GM12878 (cell line): ENCODE measurements around the gene GSG1L. TPM values are rescaled to one million over a fixed set of nuclear protein-coding genes. Genes with fewer than 3 reads are reported as not detected.

Experiments
- ATAC-seq: fragments of 200-7000 bp; cut with Tn5 transposase; 3 replicates; pipeline ENCODE4 v1.9.1; 2020; ENCODE audit warnings: mild to moderate bottlenecking, moderate library complexity
- BruUV-seq: library from RNA; stranded (reverse); fragments of 400-500 nt; replicated peaks from 2 replicates; lab custom pipeline; 2021; lab: Mats Ljungman, UMichigan
- CTCF ChIA-PET: fragments of 300-600 bp; sonication (Branson Sonifier 250); formaldehyde crosslinking; extraction: SDS; loops from one replicate; lab custom pipeline; 2021; ENCODE audit warnings: inconsistent platforms; lab: Yijun Ruan, JAX
- POLR2A ChIA-PET: fragments of 350-600 bp; formaldehyde crosslinking; extraction: SDS; loops from one replicate; lab custom pipeline; 2021; ENCODE audit warnings: inconsistent platforms; lab: Charles Lee
- RAD21 ChIA-PET: fragments of 300-600 bp; sonication (Branson Sonifier 250); formaldehyde crosslinking; loops from one replicate; lab custom pipeline; 2023; ENCODE audit warnings: antibody characterized with exemption; ENCODE audit not compliant: unreplicated experiment; lab: Charles Lee
- SMC1A ChIA-PET: fragments of 300-600 bp; sonication (Branson Sonifier 250); formaldehyde crosslinking; loops from one replicate; lab custom pipeline; 2023; ENCODE audit not compliant: unreplicated experiment, uncharacterized antibody; lab: Charles Lee
- DNase-seq: peaks from one replicate; pipeline ENCODE4 v3.0.0-alpha.2; 2011; ENCODE audit warnings: low read depth, low spot score
- FAIRE-seq: peaks from 3 replicates; lab custom pipeline; 2011; peaks lifted over from hg19 to GRCh38; lab: Jason Lieb, UNC
- H2AFZ ChIP-seq: 2 replicates; pipeline ENCODE4 v1.6.0; 2011; ENCODE audit warnings: low read depth, low read length, control low read depth; ENCODE audit not compliant: control insufficient read depth
- H3K27ac ChIP-seq: 2 replicates; pipeline ENCODE4 v1.5.1; 2011; ENCODE audit warnings: control low read depth; ENCODE audit not compliant: control insufficient read depth, insufficient read depth
- H3K27me3 ChIP-seq, 2 experiments: replicated peaks in 1 of 2; 2 replicates each; pipeline versions ENCODE4 v1.6.0 to v1.6.1; 2011; ENCODE audit warnings: low read length in 1 of 2; ENCODE audit not compliant: control insufficient read depth in 2 of 2, insufficient read depth in 2 of 2
- H3K36me3 ChIP-seq, 2 experiments: 2 replicates each; pipeline ENCODE4 v1.5.1; 2011; ENCODE audit warnings: low read length in 1 of 2; ENCODE audit not compliant: control insufficient read depth in 2 of 2, insufficient read depth in 2 of 2
- H3K4me1 ChIP-seq: 2 replicates; pipeline ENCODE4 v1.6.1; 2011; ENCODE audit warnings: mild to moderate bottlenecking, low read length, moderate library complexity, mixed read lengths; ENCODE audit not compliant: control insufficient read depth, insufficient read depth
- H3K4me2 ChIP-seq: 2 replicates; pipeline ENCODE4 v1.6.0; 2011; ENCODE audit warnings: control low read depth; ENCODE audit not compliant: control insufficient read depth, insufficient read depth
- H3K4me3 ChIP-seq: fragments of 200-600 bp; sonication (generic); 2 replicates; pipeline ENCODE4 v1.5.1; 2016
- H3K79me2 ChIP-seq: 2 replicates; pipeline ENCODE4 v1.6.0; 2011; ENCODE audit warnings: low read length; ENCODE audit not compliant: control insufficient read depth, insufficient read depth
- H3K9ac ChIP-seq: 2 replicates; pipeline ENCODE4 v1.8.0; 2011; ENCODE audit warnings: low read length, control low read depth, mixed read lengths; ENCODE audit not compliant: control insufficient read depth, insufficient read depth
- H3K9me3 ChIP-seq: replicated peaks from 3 replicates; pipeline ENCODE4 v1.5.1; 2011; ENCODE audit warnings: mild to moderate bottlenecking, low read length; ENCODE audit not compliant: control insufficient read depth, insufficient read depth
- H4K20me1 ChIP-seq: 2 replicates; pipeline ENCODE4 v1.6.0; 2011; ENCODE audit not compliant: control insufficient read depth, insufficient read depth
- ELK1 ChIP-seq: IDR thresholded peaks from 2 replicates; pipeline ENCODE4 v1.6.1; 2012; ENCODE audit warnings: low read depth, low read length, improper control_type of control experiment
- FOS ChIP-seq: IDR thresholded peaks from 3 replicates; pipeline ENCODE4 v1.6.1; 2011; ENCODE audit warnings: borderline replicate concordance; ENCODE audit not compliant: insufficient read length; ENCODE audit errors: extremely low read depth
- FOXM1 ChIP-seq: IDR thresholded peaks from 2 replicates; pipeline ENCODE4 v1.6.1; 2012; ENCODE audit warnings: low read depth, mild to moderate bottlenecking, inconsistent platforms, low read length, moderate library complexity
- IRF3 ChIP-seq: fragments of 450-650 bp; IDR thresholded peaks from 2 replicates; pipeline ENCODE4 v1.6.1; 2014; ENCODE audit warnings: mild to moderate bottlenecking
- JUNB ChIP-seq: IDR thresholded peaks from 2 replicates; pipeline ENCODE4 v1.6.1; 2016; ENCODE audit warnings: antibody characterized with exemption, mild to moderate bottlenecking
- KLF5 ChIP-seq: fragments of 450-650 bp; IDR thresholded peaks from 2 replicates; pipeline ENCODE4 v1.6.1; 2014; ENCODE audit warnings: mild to moderate bottlenecking; ENCODE audit not compliant: partially characterized antibody
- MTA2 ChIP-seq: fragments of 450-650 bp; IDR thresholded peaks from 2 replicates; pipeline ENCODE4 v1.6.1; 2016; ENCODE audit warnings: low read depth, mild to moderate bottlenecking, moderate library complexity
- MTA3 ChIP-seq: IDR thresholded peaks from 2 replicates; pipeline ENCODE4 v1.6.1; 2012; ENCODE audit warnings: low read length, inconsistent platforms, borderline replicate concordance
- RUNX3 ChIP-seq: IDR thresholded peaks from 2 replicates; pipeline ENCODE4 v1.6.1; 2012; ENCODE audit warnings: low read length, inconsistent platforms
- SREBF2 ChIP-seq: IDR thresholded peaks from 2 replicates; pipeline ENCODE4 v1.6.1; 2012; ENCODE audit warnings: mild to moderate bottlenecking, low read length
- SUZ12 ChIP-seq: fragments of 200-600 bp; sonication (generic); IDR thresholded peaks from one replicate; pipeline ENCODE4 v1.6.1; 2018; ENCODE audit warnings: antibody characterized with exemption, mild to moderate bottlenecking; ENCODE audit not compliant: unreplicated experiment
- USF2 ChIP-seq: IDR thresholded peaks from 2 replicates; pipeline ENCODE4 v1.6.1; 2011; ENCODE audit warnings: low read depth, low read length, improper control_type of control experiment, borderline replicate concordance
- ZNF217 ChIP-seq: fragments of 450-650 bp; IDR thresholded peaks from 2 replicates; pipeline ENCODE4 v1.6.1; 2017; ENCODE audit warnings: antibody characterized with exemption, mild to moderate bottlenecking
- ZSCAN29 ChIP-seq: fragments of 450-650 bp; IDR thresholded peaks from 2 replicates; pipeline ENCODE4 v1.6.1; 2017; ENCODE audit warnings: mild to moderate bottlenecking, moderate library complexity
- WGBS: methylation state at CpG from one replicate; pipeline ENCODE4 v1.1.6; 2016; ENCODE audit warnings: low lambda C conversion rate; ENCODE audit not compliant: insufficient replicate concordance, insufficient coverage; ENCODE audit errors: missing lambda C conversion rate; 5-methylcytosine and 5-hydroxymethylcytosine counted together
- in situ Hi-C: fragments of 300-500 bp; cut with MboI; formaldehyde crosslinking; loops from 9 replicates; pipeline ENCODE4 v1.14.3; 2018; ENCODE audit warnings: mixed read lengths
- intact Hi-C: fragments of 100-400 bp; cut with micrococcal nuclease; formaldehyde crosslinking; loops from one replicate; pipeline ENCODE4 v1.14.2; 2022; ENCODE audit not compliant: unreplicated experiment
- polyA plus RNA-seq, 11 experiments: library from polyadenylated mRNA; depleted of rRNA in 4 of 11; unstranded in 6 of 11; stranded (reverse) in 5 of 11; fragments of >200 nt; fragmentation: Nextera tagmentation in 4 of 11; fragmentation: Illumina TruSeq in 1 of 11; extraction: Ambion mirVana in 4 of 11; extraction: Trizol in 1 of 11; gene quantifications; 1 replicate in 1 of 11; 2 replicates in 10 of 11; pipeline versions ENCODE4 v1.2.1 to v1.2.3, GENCODE V29; 2011 to 2016; ENCODE audit warnings: inconsistent platforms in 2 of 11, missing spikeins in 2 of 11, low read depth in 1 of 11
- total RNA-seq, 4 experiments: library from RNA; depleted of rRNA in 3 of 4; stranded (reverse); fragments of >200 nt in 3 of 4; fragmentation: Illumina TruSeq in 1 of 4; extraction: Trizol in 1 of 4; gene quantifications; 2 replicates each; pipeline versions ENCODE4 v1.2.1 to v1.2.3, GENCODE V29; 2013 to 2021
- TF ChIP-seq, protein P1 (sequence below): fragments of 450-650 bp; formaldehyde crosslinking; IDR thresholded peaks from 2 replicates; pipeline ENCODE4 v1.4.0; 2020; ENCODE audit warnings: mild to moderate bottlenecking, moderate library complexity
- TF ChIP-seq, protein P2 (sequence below): fragments of 450-650 bp; formaldehyde crosslinking; IDR thresholded peaks from 2 replicates; pipeline ENCODE4 v1.5.0; 2022; ENCODE audit warnings: mild to moderate bottlenecking, missing genetic modification characterization

GSG1L gene
- total and polyA plus RNA-seq, 10 of the 15 experiments (the other 5 are each of a cell fraction or from before 2014, with no cell fraction given): not detected

GRCh38 chr16:27843800-27844199 lies 219.7 kb downstream of the GSG1L start:
- FAIRE-seq: no peak
- CTCF ChIA-PET: no interaction called here
- Histone ChIP-seq H3K4me3 (no peak overlapping the region), H4K20me1 (no peaks in the 10 kb centered on the region), H3K79me2 (no peaks in the 10 kb centered on the region), H3K9me3 (no peaks in the 10 kb centered on the region), H3K4me2 (no peak overlapping the region), H3K27ac (no peak overlapping the region), H3K4me1 (no peaks in the 10 kb centered on the region), H3K27me3 (no peaks in the 10 kb centered on the region), H2AFZ (no peak overlapping the region), H3K36me3 (no peaks in the 10 kb centered on the region), H3K9ac (no peak overlapping the region)
- intact Hi-C loops (no loop called here), in situ Hi-C loops (no loop called here)
- BruUV-seq: no TSS peak
- 0% methylated on average over 1 of the region's 1 CpG for WGBS
- no peak for DNase-seq
- RAD21 ChIA-PET: no interaction called here
- SMC1A ChIA-PET: no interaction called here
- no peak for ATAC-seq
- POLR2A ChIA-PET: no interaction called here
- TF ChIP-seq RUNX3: no peak
- TF ChIP-seq USF2: no peak
- TF ChIP-seq ELK1: no peak
- no peak for TF ChIP-seq IRF3
- no peak for TF ChIP-seq ZSCAN29
- TF ChIP-seq, protein P1, sequence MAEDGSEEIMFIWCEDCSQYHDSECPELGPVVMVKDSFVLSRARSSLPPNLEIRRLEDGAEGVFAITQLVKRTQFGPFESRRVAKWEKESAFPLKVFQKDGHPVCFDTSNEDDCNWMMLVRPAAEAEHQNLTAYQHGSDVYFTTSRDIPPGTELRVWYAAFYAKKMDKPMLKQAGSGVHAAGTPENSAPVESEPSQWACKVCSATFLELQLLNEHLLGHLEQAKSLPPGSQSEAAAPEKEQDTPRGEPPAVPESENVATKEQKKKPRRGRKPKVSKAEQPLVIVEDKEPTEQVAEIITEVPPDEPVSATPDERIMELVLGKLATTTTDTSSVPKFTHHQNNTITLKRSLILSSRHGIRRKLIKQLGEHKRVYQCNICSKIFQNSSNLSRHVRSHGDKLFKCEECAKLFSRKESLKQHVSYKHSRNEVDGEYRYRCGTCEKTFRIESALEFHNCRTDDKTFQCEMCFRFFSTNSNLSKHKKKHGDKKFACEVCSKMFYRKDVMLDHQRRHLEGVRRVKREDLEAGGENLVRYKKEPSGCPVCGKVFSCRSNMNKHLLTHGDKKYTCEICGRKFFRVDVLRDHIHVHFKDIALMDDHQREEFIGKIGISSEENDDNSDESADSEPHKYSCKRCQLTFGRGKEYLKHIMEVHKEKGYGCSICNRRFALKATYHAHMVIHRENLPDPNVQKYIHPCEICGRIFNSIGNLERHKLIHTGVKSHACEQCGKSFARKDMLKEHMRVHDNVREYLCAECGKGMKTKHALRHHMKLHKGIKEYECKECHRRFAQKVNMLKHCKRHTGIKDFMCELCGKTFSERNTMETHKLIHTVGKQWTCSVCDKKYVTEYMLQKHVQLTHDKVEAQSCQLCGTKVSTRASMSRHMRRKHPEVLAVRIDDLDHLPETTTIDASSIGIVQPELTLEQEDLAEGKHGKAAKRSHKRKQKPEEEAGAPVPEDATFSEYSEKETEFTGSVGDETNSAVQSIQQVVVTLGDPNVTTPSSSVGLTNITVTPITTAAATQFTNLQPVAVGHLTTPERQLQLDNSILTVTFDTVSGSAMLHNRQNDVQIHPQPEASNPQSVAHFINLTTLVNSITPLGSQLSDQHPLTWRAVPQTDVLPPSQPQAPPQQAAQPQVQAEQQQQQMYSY (CRISPR knock-in tag): no peak
- TF ChIP-seq, protein P2, sequence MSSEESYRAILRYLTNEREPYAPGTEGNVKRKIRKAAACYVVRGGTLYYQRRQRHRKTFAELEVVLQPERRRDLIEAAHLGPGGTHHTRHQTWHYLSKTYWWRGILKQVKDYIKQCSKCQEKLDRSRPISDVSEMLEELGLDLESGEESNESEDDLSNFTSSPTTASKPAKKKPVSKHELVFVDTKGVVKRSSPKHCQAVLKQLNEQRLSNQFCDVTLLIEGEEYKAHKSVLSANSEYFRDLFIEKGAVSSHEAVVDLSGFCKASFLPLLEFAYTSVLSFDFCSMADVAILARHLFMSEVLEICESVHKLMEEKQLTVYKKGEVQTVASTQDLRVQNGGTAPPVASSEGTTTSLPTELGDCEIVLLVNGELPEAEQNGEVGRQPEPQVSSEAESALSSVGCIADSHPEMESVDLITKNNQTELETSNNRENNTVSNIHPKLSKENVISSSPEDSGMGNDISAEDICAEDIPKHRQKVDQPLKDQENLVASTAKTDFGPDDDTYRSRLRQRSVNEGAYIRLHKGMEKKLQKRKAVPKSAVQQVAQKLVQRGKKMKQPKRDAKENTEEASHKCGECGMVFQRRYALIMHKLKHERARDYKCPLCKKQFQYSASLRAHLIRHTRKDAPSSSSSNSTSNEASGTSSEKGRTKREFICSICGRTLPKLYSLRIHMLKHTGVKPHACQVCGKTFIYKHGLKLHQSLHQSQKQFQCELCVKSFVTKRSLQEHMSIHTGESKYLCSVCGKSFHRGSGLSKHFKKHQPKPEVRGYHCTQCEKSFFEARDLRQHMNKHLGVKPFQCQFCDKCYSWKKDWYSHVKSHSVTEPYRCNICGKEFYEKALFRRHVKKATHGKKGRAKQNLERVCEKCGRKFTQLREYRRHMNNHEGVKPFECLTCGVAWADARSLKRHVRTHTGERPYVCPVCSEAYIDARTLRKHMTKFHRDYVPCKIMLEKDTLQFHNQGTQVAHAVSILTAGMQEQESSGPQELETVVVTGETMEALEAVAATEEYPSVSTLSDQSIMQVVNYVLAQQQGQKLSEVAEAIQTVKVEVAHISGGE (CRISPR knock-in tag): no peak
- TF ChIP-seq KLF5: no peak
- TF ChIP-seq SUZ12: no peak
- TF ChIP-seq FOXM1: no peak
- no peak for TF ChIP-seq SREBF2
- no peak for TF ChIP-seq FOS
- TF ChIP-seq MTA3: no peak
- TF ChIP-seq MTA2: no peak
- TF ChIP-seq JUNB: no peak
- TF ChIP-seq ZNF217: no peak
